Lower leg skin (tissue), 3 donors: ENCODE measurements around the gene KCNN3.

Source experiments
- CTCF ChIP-seq, 3 donors: fragments of 450-650 bp; IDR thresholded peaks; one replicate each; pipeline ENCODE4 v1.5.1; 2016; ENCODE audit warnings: antibody characterized with exemption in 3 of 3, mild to moderate bottlenecking in 3 of 3, moderate library complexity in 2 of 3
- POLR2A ChIP-seq, 2 donors: fragments of 450-650 bp; IDR thresholded peaks; one replicate each; pipeline ENCODE4 v1.6.1; 2016 to 2017; ENCODE audit warnings: antibody characterized with exemption in 2 of 2, mild to moderate bottlenecking in 1 of 2, moderate library complexity in 1 of 2

DNA sequence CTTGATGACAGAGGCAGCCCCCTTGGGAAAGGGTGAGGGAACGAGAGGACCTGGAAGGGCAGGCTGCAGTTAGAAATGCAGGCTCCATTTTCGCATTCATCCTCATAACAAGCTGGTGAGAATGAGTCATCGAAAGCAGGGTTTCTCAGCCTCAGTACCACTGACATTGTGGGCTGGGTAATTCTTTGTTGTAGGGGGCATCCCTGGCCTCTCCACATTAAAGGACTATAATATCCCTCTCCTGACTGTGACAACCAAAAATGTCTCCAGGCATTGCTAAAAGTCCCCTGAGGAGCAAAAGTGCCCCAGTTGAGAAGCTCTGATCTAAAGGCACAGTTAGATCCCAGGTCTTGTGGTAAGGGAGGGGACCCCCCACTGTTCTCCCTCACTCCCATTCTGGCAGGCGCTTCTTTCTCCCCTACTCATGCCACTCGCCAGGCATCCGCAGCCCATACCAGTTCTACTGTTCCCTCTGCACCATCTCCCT, 20.4 kb downstream of the KCNN3 start:
- no peak for TF ChIP-seq CTCF (IDR thresholded peaks at IDR 0.05)
- TF ChIP-seq POLR2A (IDR thresholded peaks at IDR 0.05) = no peak
